ENCODE measurements around the gene PDE6G. TPM values are rescaled to one million over a fixed set of nuclear protein-coding genes. Genes with fewer than 3 reads are reported as not detected.

Gene PDE6G
- total RNA-seq, 2 experiments from 2014 or later, result 2.5 to 4.3 TPM

DNA sequence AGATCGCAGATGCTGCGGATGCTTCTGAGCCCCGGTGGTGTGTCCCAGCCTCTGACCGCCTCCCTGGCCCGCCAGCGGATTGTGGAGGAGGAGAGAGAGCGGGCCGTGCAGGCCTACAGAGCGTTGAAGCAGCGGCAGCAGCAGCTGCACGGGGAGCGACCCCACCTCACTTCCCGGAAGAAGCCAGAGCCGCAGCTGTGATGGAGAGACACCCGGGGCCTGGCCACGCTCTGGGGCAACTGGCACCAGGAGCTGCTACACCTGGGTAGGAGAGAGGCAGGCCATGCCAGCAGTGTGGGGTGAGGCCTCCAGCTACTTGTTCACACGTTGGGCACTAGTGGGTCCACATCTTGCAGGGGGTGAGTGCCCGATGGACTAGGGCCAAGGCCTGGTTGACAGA lies 16.2 kb upstream of the PDE6G start:
- POLR2A ChIA-PET, result no interaction called here
- CTCF ChIA-PET, result interaction anchor here (1.5 kb wide), 1 partner anchor 11 kb away, joined by 4 read pairs; the partner anchor contains the start of genes ARL16 and HGS

DNA sequence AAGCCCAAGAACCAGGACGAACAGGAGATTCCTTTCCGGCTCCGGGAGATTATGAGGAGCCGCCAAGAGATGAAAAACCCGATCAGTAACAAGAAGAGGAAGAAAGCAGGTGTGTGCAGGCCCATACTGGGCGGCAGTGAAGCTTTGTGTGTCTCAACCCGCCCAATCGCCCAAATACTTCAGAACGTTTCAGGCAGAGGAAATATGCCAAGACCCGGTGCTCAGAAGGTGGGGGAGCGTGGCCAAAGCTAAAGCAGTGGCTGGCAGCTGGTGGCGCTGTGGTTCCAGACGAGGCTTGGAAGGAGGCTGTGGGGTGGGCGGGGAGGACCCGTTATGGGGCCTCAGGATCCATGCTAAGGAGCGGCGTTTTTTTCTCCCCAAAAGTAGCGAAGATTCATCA lies 11.4 kb upstream of the PDE6G start:
- ChIA-PET POLR2A (no interaction called here), CTCF (interaction anchor here (1.7 kb wide), 1 partner anchor 18 kb away, joined by 5 read pairs; no protein-coding TSS in a partner anchor)

DNA sequence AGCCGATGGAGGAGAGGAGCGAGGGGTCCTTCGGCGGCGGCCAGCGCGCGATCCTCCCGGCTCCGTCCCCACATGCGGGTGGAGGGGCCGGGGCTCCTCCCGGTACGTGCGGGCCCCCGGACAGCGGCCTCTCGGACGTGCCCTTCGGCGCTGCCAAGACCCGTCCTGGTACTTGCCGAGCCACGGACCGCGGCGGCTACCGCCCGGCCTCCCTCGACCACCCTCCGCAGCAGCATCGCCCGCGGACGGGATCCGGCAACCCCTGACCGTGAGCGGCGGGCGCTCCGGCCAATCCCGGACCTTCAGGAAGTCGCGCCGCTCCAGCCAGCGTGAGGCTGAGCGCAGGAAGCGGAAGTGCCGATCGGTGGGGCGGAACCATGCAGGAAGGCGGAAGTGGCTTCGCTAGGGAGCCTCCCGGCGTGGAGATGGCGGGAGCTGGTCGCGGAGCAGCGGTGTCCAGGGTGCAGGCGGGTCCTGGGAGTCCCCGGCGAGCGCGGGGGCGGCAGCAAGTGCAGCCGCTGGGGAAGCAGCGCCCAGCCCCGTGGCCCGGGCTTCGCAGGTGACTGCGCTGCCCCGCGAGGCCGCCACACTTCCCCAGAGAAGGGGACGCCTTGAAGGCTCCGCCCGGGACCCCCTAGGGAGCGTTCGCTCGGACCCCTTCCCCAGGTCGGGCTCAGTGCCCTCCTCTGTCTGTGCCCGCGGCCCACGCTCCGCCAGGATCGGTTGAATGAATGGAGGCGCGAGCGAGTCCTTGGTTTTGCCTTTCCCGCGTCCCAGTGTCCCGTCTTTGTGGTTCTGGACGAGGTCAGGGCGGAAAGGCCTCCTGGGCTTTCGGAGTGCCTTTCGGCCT lies 10.2 kb upstream of the PDE6G start, which contains the start of the genes CCDC137 and OXLD1:
Gene CCDC137 (plus strand): TSS at position 396 of the 850 bp plus-strand sequence. CDS start 30 bp downstream, at position 426.
Gene OXLD1 (minus strand): TSS at position 264 of the 850 bp plus-strand sequence. CDS start 28 bp downstream, at position 236.
- CTCF ChIA-PET, result no interaction called here
- POLR2A ChIA-PET, result interaction anchor here (0.5 to 1.5 kb wide), 6 partner anchors 17 to 193 kb away, joined by 3 to 6 read pairs (median 3); partner anchors contain the start of genes ARL16, HGS and MRPL12

DNA sequence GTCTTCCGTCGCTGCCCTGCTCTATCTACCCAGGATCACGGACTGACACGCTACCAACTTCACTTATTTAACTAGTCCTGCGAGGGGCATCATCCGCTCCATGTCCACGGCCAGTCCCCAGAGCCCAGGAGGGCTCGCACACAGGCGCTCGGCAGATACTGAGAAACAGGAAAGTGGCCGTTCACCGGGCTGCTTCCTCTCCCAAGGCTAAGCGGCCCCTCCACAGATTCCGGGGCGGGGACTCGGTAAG lies 9.7 kb upstream of the PDE6G start:
- ChIA-PET POLR2A (interaction anchor here (0.6 to 1.5 kb wide), 4 partner anchors 17 to 194 kb away, joined by 3 to 5 read pairs (median 4); partner anchors contain the start of genes ARL16, HGS and MRPL12), CTCF (interaction anchor here (0.7 to 0.9 kb wide), 2 partner anchors 13 to 18 kb away, joined by 3 to 8 read pairs; partner anchors contain the start of genes ARL16 and HGS)

- POLR2A ChIA-PET, result interaction anchor here (0.6 to 1.5 kb wide), 6 partner anchors 14 to 194 kb away, joined by 3 to 5 read pairs (median 4); partner anchors contain the start of genes ARL16, HGS, MRPL12 and SLC25A10
- CTCF ChIA-PET, result interaction anchor here (0.7 to 1.6 kb wide), 4 partner anchors 10 to 153 kb away, joined by 3 to 8 read pairs (median 3); partner anchors contain the start of genes ACTG1, ARL16 and HGS
Measured at GRCh38 chr17:81665205-81666091, 9.1 kb upstream of the PDE6G start.

DNA sequence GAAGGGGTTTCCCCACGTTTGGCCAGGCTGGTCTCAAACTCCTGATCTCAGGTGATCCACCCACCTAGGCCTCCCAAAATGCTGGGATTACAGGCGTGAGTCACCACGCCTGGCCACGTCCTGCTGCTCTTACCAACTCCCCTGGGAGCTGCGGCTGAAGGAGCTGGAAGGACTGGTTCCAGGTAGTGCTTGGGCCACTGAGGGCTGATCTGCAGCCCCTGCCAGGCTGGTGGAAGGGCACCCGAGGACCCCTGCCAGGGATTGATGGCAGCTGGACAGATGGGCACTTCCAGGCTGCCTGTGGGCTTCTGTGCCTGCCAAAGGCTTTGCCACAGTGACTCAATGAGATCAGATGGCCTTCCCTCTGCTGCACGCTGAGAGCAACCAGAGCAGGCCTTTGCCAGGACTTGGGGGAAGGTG lies 7.7 kb upstream of the PDE6G start:
- ChIA-PET CTCF (interaction anchor here (1.1 to 1.6 kb wide), 2 partner anchors 11 to 152 kb away, joined by 3 read pairs; partner anchors contain the start of gene ACTG1), POLR2A (interaction anchor here (0.5 to 0.8 kb wide), 2 partner anchors 21 to 252 kb away, joined by 3 to 4 read pairs; no protein-coding TSS in a partner anchor)

DNA sequence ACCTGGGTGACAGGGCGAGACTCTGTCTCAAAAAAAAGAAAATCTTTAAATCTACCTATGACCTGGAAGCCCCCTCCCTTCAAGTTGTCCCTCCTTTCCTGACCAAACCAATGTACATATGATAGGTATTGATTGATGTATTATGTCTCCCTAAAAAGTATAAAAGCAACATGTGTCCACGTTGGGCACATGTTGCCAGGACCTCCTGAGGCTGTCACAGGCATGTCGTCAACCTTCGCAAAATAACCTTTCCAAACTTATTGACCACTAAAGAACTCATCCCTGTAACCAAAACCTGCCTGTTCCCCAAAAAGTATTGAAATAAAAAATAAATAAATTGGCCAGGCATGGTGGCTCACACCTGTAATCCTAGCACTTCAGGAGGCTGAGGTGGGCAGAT lies 5.7 kb upstream of the PDE6G start:
- ChIA-PET CTCF (interaction anchor here (1.1 kb wide), 1 partner anchor 13 kb away, joined by 3 read pairs; no protein-coding TSS in a partner anchor), POLR2A (no interaction called here)

GRCh38 chr17:81660441-81660840 lies 4.1 kb upstream of the PDE6G start:
- CTCF ChIA-PET, result no interaction called here
- POLR2A ChIA-PET, result no interaction called here

DNA sequence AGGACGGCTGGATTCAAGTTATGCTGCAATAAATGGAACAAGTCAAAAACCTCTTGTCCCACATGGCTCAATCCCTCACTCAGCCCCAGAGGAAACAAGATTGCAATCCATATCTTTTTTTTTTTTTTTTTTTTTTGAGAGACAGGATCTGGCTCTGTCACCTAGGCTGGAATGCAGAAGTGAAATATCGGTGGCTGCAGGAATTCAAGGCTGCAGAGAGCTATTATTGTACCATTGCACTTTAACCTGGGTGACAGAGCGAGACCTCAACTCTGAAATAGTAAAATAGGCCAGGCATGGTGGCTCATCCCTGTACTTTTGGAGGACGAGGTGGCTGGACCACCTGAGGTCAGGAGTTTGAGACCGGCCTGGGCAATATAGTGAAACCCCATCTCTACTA lies 2.7 kb upstream of the PDE6G start:
- CTCF ChIA-PET, result interaction anchor here (0.9 kb wide), 1 partner anchor 21 kb away, joined by 4 read pairs; no protein-coding TSS in a partner anchor
- POLR2A ChIA-PET, result no interaction called here

DNA sequence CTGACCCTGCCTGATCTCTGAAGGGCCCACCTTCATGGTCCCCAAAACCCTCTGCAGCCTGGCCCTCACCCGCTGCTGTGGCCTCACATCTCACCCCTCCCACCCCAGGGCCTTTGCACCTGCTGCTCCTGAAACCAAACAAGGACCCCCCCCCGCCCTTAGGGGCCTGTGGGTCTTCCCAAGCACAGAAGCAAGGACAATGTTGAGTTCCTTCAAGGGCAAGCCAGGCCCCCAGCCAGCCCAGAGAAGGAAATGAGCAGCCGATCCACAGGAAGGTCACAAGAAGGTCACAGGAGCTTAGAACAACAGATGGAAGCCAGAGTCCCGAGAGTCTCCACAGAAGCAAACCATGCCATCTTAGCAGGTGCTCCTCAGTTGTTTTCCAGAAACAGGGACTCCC lies 493 bp upstream of the PDE6G start:
- POLR2A ChIA-PET, result no interaction called here

GRCh38 chr17:81655378-81656117 lies 794 bp downstream of the PDE6G start:
- ChIA-PET POLR2A (no interaction called here), CTCF (interaction anchor here (1.4 kb wide), 1 partner anchor 54 kb away, joined by 3 read pairs; no protein-coding TSS in a partner anchor)

More for the DNA sequence above, 493 bp upstream of the PDE6G start:
- CTCF ChIA-PET, result no interaction called here

GRCh38 chr17:81652906-81653771 lies 3.2 kb downstream of the PDE6G start:
- ChIA-PET POLR2A (interaction anchor here (0.7 kb wide), 1 partner anchor 50 kb away, joined by 3 read pairs; the partner anchor contains the start of gene MRPL12), CTCF (interaction anchor here (0.6 kb wide), 1 partner anchor 30 kb away, joined by 3 read pairs; no protein-coding TSS in a partner anchor)

GRCh38 chr17:81651692-81652091 lies 4.7 kb downstream of the PDE6G start:
- CTCF ChIA-PET, result no interaction called here
- POLR2A ChIA-PET, result interaction anchor here (1.0 kb wide), 1 partner anchor 13 kb away, joined by 3 read pairs; no protein-coding TSS in a partner anchor

DNA sequence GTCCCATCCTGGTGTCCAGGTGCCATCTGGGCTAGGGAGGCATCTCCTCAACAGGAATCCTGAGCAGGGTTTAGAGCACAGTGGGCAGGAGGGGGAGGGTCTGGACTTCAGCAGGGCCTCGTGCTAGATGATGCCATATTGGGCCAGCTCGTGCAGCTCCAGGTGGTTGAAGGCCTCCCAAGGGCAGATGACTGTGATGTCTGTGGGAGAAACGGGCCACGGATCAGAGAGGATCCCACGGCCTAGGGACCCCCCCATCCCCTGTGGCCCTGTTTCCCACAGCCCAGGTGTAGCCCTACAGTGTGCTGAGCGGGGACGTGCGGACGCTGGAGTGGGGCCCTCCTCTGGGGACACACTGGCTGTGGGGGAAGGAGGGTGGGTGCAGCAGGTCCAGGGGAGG lies 5.4 kb downstream of the PDE6G start:
- ChIA-PET CTCF (interaction anchor here (0.7 kb wide), 1 partner anchor 317 kb away, joined by 4 read pairs; no protein-coding TSS in a partner anchor), POLR2A (interaction anchor here (0.6 to 1.0 kb wide), 2 partner anchors 14 to 132 kb away, joined by 3 read pairs; no protein-coding TSS in a partner anchor)

DNA sequence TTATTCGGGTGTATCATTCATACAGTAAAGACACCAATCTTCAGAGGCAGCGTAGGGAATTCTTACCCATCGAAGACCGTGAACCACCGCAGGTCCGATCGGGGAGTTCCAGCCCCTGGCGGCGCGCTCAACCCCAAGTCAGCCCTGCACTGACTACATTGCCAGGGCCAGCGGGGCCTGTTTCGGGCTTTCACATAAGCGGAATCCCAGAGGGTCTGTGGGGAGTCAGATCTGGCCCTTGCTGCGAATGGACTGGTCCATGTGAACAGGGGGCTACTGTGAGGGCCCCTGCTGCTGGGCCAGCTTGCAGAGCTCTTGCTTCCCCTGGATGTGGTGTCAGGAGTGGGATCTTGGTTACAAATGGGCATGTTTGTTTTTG lies 7.6 kb downstream of the PDE6G start:
- ChIA-PET POLR2A (no interaction called here), CTCF (no interaction called here)

DNA sequence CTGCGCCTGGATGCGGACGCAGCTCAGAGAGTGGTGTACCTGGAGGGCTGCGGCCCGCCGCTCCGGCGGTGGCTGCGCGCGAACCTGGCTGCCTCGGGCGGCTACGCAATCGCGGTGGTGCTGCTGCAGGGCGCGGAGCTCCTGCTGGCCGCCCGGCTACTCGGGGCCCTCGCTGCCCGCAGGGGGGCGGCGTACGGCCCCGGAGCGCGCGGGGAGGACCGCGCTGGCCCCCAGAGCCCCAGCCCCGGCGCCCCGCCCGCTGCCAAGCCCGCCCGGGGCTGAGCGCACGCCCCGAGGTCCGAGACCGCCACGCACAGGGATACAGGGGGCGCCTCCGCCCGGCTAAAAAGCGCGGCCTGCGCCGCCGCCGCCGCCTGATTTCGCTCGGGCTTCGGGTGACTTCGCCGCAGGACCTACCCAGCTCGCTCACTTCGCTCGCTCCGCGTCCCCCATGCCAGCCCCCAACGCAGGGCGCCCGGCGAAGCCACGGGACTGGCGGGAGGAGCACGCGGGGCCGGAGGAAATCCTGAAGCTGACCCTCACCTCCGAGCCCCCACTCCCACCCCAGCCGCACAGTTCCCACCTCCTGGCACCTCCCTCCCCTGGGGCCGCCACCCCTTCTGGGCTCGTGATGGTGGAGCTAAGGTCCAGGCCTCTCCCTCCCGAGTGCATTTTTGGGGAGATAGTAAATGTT lies 8.2 kb downstream of the PDE6G start:
- CTCF ChIA-PET, result interaction anchor here (0.6 kb wide), 2 partner anchors 9 to 823 kb away, joined by 3 read pairs; no protein-coding TSS in a partner anchor

GRCh38 chr17:81647640-81648012 lies 8.7 kb downstream of the PDE6G start:
- ChIA-PET CTCF (interaction anchor here (0.6 kb wide), 2 partner anchors 8 to 824 kb away, joined by 3 read pairs; no protein-coding TSS in a partner anchor), POLR2A (no interaction called here)

More for the DNA sequence above, 8.2 kb downstream of the PDE6G start:
- POLR2A ChIA-PET, result no interaction called here
